NOMO-1 treated with DMSO at 0.1 percent for 48 hours (cell line): ENCODE measurements around the gene ATF2.
A peak's percentile ranks its signal among the peaks of the same experiment; 100 is the strongest.
"Not testable (repeated sequence)": the region's sequence is repeated elsewhere in the genome, so short reads cannot be mapped to it uniquely, and the experiment has no call there.

Experiments used
- DNase-seq: peaks from one replicate; lab custom pipeline; 2025; ENCODE audit not compliant: unreplicated experiment; lab: John Stamatoyannopoulos, UW

The ATF2 gene

GRCh38 chr2:175167076-175167791 is 769 bp downstream of the ATF2 start:
- no peak for DNase-seq

- DNase-seq, result no peak
Measured at GRCh38 chr2:175166216-175166824, 1.7 kb downstream of the ATF2 start.

- no peak for DNase-seq
Measured at GRCh38 chr2:175164235-175164634, 3.8 kb downstream of the ATF2 start.

- no peak for DNase-seq
Measured at GRCh38 chr2:175158894-175159293, 9.1 kb downstream of the ATF2 start.

- no peak for DNase-seq
Measured at GRCh38 chr2:175156534-175156933, 11.5 kb downstream of the ATF2 start.

GRCh38 chr2:175154661-175155082 is 13.3 kb downstream of the ATF2 start:
- no peak for DNase-seq

GRCh38 chr2:175152242-175152641 is 15.8 kb downstream of the ATF2 start:
- DNase-seq, result no peak

- DNase-seq, result no peak
Measured at GRCh38 chr2:175151791-175152190, 16.2 kb downstream of the ATF2 start.

GRCh38 chr2:175147186-175147585 is 20.8 kb downstream of the ATF2 start:
- no peak for DNase-seq

- no peak for DNase-seq
Measured at GRCh38 chr2:175143678-175144077, 24.3 kb downstream of the ATF2 start.

GRCh38 chr2:175143191-175143590 is 24.8 kb downstream of the ATF2 start:
- DNase-seq, result no peak

GRCh38 chr2:175140332-175140731 is 27.7 kb downstream of the ATF2 start:
- DNase-seq, result no peak

GRCh38 chr2:175137793-175138192 is 30.2 kb downstream of the ATF2 start:
- DNase-seq, result no peak

- no peak for DNase-seq
Measured at GRCh38 chr2:175136334-175137215, 31.4 kb downstream of the ATF2 start.

GRCh38 chr2:175135862-175136261 is 32.1 kb downstream of the ATF2 start:
- no peak for DNase-seq

- no peak for DNase-seq
Measured at GRCh38 chr2:175135177-175135576, 32.8 kb downstream of the ATF2 start.

- no peak for DNase-seq
Measured at GRCh38 chr2:175131252-175131651, 36.8 kb downstream of the ATF2 start.

GRCh38 chr2:175126661-175127060 is 41.3 kb downstream of the ATF2 start:
- DNase-seq, result no peak

- DNase-seq, result no peak
Measured at GRCh38 chr2:175123254-175123653, 44.7 kb downstream of the ATF2 start.

- DNase-seq, result peak; percentile 44
Measured at GRCh38 chr2:175111200-175111657, 56.8 kb downstream of the ATF2 start.

GRCh38 chr2:175108091-175108490 is 59.9 kb downstream of the ATF2 start:
- not testable (repeated sequence) for DNase-seq

GRCh38 chr2:175107146-175107545 is 60.9 kb downstream of the ATF2 start:
- no peak for DNase-seq
